Measurements from ENCODE around the gene FLNB. TPM values are rescaled to one million over a fixed set of nuclear protein-coding genes. Genes with fewer than 3 reads are reported as not detected.

Gene FLNB
- total RNA-seq, 2 donors from 2014 or later = 104 to 121 TPM

DNA sequence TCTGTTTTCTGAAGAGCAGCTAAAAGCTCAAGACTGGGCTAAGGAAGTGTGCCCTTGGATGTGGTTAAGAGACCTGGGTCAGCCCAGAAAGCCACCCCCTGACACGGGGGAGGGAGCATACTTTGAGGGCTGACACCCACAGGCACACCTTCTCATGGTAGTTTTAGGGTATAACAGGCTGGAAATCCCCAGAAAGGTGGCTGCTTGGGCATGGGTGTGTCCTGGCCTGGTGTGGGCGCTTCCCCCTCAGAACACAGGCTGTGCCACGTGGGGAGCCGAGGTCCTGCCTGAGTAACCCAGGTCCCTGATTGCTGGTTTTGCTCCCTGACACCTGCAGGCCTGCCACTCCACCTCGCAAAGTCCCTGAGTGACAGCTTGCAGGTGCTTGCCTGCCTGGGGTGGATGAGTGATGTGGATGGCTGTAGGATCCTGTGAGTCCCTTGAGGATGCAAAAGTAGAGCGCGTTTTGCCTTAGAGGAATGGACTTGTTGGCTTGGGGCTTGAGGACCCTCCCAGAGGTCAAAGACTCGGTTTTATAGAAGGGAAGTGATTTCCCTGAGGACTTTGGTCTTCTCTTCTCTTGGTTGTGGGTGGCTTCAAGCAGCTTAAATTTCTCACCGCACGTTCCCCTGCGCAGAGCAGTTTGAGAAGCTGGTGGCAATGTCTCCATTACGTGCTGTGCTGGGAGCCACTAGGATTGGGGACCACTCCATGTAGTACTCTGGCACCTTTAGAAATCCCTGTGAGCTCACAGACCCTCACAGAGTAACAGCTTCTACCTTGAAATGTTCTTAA, 108.1 kb downstream of the FLNB start:
- no peak for ATAC-seq
- Histone ChIP-seq H3K27ac (peak overlapping the region; percentile 11 to 77 (median 66)), H3K4me1 (peaks cover 68% of the 10 kb centered on the region), H3K27me3 (no peaks in the 10 kb centered on the region), H3K9me3 (no peaks in the 10 kb centered on the region), H3K36me3 (replicated peaks in 1 of 2; ENCODE audit: insufficient read depth in 1 of 2, low read depth in 2 of 2) (peaks cover 0 to 3% of the 10 kb centered on the region in 2 donors), H3K4me3 (no peak overlapping the region)
- 91% methylated on average over 12 of the region's 12 CpGs for WGBS, 2 donors
- intact Hi-C loops (cut with DNase I) = no loop called here
- TF ChIP-seq POLR2A (IDR thresholded peaks at IDR 0.05) = no peak
- TF ChIP-seq, protein P1, sequence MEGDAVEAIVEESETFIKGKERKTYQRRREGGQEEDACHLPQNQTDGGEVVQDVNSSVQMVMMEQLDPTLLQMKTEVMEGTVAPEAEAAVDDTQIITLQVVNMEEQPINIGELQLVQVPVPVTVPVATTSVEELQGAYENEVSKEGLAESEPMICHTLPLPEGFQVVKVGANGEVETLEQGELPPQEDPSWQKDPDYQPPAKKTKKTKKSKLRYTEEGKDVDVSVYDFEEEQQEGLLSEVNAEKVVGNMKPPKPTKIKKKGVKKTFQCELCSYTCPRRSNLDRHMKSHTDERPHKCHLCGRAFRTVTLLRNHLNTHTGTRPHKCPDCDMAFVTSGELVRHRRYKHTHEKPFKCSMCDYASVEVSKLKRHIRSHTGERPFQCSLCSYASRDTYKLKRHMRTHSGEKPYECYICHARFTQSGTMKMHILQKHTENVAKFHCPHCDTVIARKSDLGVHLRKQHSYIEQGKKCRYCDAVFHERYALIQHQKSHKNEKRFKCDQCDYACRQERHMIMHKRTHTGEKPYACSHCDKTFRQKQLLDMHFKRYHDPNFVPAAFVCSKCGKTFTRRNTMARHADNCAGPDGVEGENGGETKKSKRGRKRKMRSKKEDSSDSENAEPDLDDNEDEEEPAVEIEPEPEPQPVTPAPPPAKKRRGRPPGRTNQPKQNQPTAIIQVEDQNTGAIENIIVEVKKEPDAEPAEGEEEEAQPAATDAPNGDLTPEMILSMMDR (IDR thresholded peaks at IDR 0.05) = no peak
- no peak for DNase-seq

DNA sequence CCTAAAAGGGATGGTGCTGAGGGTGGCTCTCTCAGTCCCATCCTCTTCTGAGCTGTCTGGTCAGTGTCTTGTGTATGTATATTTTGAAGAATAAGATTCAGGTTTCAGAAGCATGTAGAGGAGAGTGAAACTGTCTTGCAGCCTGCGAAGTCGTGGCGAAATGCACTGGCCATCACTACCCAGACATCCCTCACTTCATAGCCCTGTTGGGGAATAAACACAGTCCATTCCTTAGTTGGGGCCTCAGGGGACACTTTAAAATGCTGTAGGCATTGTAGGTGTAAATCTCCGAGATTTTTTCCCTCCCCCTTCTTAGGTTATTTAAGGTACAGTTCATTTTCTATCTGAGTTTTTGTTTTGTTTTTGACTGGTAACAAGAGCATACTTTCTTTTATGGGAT, 108.8 kb downstream of the FLNB start:
- H3K27me3 ChIP-seq = no peaks in the 10 kb centered on the region
- H3K36me3 ChIP-seq (replicated peaks in 1 of 2; ENCODE audit: insufficient read depth in 1 of 2, low read depth in 2 of 2) = peaks cover 0 to 5% of the 10 kb centered on the region in 2 donors
- no peak overlapping the region for H3K4me3 ChIP-seq
- no peaks in the 10 kb centered on the region for H3K9me3 ChIP-seq
- TF ChIP-seq, protein P1 (IDR thresholded peaks at IDR 0.05) = no peak
- no peak for TF ChIP-seq POLR2A (IDR thresholded peaks at IDR 0.05)
- H3K4me1 ChIP-seq = peaks cover 62% of the 10 kb centered on the region
- intact Hi-C loops (cut with DNase I) = no loop called here
- DNase-seq (no peak), ATAC-seq (no peak)
- peak overlapping the region; percentile 11 to 77 (median 66) for H3K27ac ChIP-seq
- WGBS, 2 donors = 72 to 87% methylated on average over 4 of the region's 4 CpGs

DNA sequence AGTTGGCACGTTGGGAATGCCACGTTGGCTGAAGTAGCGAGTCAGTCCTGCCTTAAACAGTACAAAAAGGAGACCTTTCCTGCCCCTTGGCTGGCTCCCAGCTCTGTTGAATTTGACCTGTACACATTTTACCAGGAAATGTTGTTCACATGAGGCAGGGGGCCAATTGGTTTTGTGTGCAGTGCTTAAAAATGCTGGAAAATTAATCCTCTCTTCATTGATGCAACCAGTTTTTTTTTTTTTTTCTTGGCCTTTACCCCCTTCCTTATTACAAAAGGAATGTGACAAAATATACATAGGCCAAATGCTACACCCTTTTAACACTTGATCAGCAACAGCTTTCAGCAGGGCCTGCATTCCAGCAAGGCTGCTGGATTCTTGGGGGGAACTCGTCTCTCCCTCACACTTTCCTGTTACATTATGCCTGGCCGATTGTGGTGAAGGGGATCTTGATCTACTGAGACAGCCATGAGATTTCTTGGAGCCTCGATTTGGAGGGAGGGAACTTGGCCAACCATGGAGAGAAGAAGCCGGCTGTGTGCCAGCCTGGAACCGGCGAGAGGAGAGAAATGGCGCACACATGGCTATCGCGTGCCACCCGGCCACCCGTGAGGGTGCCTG, 109.4 kb downstream of the FLNB start:
- no peak for TF ChIP-seq POLR2A (IDR thresholded peaks at IDR 0.05)
- TF ChIP-seq, protein P1 (IDR thresholded peaks at IDR 0.05) = no peak

DNA sequence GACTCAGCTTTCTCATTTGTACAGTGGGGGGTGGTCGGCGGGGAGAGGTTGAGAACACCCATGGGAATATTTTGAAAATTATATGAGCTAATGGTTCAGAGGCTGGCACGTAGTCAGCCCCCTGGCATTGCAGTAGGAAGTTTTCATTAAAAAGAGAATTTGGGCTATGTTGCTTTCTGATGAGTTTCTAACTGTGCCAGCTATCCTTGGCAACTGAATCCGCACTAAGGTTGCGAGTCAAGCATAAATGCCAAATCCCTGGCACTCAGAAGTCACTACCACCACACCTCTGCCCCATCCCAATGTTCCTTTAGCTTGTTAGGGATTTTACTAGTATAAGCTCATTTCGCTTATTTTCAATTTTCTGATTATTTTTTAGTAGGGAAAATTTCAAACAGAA, 111.0 kb downstream of the FLNB start:
- no peak for DNase-seq
- Histone ChIP-seq H3K27me3 (no peaks in the 10 kb centered on the region), H3K36me3 (replicated peaks in 1 of 2; ENCODE audit: insufficient read depth in 1 of 2, low read depth in 2 of 2) (peaks cover 0 to 12% of the 10 kb centered on the region in 2 donors), H3K4me3 (no peak overlapping the region), H3K9me3 (no peaks in the 10 kb centered on the region), H3K4me1 (peaks cover 52% of the 10 kb centered on the region), H3K27ac (peak overlapping the region in 1 of 4 donors; percentile 71)
- ATAC-seq = no peak
- no peak for TF ChIP-seq POLR2A (IDR thresholded peaks at IDR 0.05)
- TF ChIP-seq, protein P1 (IDR thresholded peaks at IDR 0.05) = no peak
- WGBS, 2 donors = 91 to 98% methylated on average over 6 of the region's 6 CpGs
- intact Hi-C loops (cut with DNase I) = no loop called here

More for the DNA sequence above, 109.4 kb downstream of the FLNB start:
- 13 to 27% methylated on average over 14 of the region's 14 CpGs for WGBS, 2 donors
- intact Hi-C loops (cut with DNase I) = no loop called here
- Histone ChIP-seq H3K4me3 (no peak overlapping the region), H3K27me3 (no peaks in the 10 kb centered on the region), H3K4me1 (peaks cover 55% of the 10 kb centered on the region), H3K27ac (peak overlapping the region; percentile 46 to 77 (median 66)), H3K9me3 (no peaks in the 10 kb centered on the region), H3K36me3 (replicated peaks in 1 of 2; ENCODE audit: insufficient read depth in 1 of 2, low read depth in 2 of 2) (peaks cover 0 to 8% of the 10 kb centered on the region in 2 donors)
- DNase-seq = peak; percentile 77 to 90 (median 86)
- peak; percentile 62 for ATAC-seq
